Fibroblast of skin of right biceps (primary cell): Measurements from ENCODE around the gene LYRM9.
"Not testable (repeated sequence)": the region's sequence is repeated elsewhere in the genome, so short reads cannot be mapped to it uniquely, and the experiment has no call there.

Experiments
- DNase-seq: peaks from one replicate; pipeline ENCODE4 v3.0.0-alpha.2; 2013

LYRM9 gene

DNA sequence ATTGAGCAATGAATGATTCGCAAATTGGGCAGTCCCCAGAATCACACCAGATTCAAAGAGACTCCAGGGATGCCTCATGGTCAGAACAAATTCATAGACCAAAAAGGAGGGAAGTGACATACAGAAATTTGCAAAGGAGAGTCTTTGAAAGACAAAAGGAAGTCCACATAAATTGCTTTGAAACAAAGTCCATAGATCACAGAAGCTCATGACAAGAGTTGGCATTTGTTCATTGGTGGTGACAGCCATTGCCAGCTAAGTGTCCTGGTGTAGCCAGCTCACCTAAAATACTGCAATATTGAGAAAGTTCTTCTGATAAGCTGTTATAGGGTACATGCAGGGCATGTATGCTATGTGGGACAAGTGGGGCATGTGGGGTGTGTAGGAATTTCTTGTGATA lies 55.4 kb downstream of the LYRM9 start:
- DNase-seq = not testable (repeated sequence)

DNA sequence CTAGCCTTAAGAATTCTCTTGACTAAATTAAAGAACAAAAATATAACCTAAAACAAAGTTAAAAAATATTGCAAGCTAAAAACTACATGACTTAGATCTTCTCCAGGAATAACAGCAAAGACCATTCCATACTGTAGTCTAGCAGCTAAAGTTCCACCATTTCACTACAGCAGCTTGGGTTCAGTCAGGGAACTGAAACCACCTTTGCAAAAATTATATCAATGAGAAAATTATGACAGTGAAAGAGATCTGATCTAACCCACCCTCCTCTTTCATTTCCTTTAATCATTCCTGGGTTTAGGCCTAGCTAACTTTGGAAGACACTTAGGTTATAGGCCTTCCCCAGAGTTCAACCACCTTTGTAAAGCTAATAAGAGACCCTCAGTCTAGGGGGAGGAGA lies 56.5 kb downstream of the LYRM9 start:
- no peak for DNase-seq

DNA sequence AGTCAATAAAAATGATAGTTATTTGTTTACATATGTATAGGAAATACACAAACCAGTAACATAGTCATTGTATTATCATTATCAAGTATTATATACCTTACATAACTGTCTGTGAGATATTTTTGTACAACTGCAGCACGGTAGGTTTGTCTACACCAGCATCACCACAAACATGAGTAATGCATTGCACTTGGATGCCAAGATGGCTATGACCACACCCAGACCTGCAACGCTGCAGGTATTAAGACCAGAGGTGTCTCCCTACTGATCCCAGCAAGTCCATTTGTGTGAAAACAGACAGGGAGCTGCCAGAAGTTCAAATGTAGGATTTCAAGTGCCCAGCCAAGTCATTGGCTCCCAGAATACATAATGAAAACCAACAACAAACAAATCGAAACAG lies 58.6 kb downstream of the LYRM9 start:
- DNase-seq = no peak

- no peak for DNase-seq
Measured at GRCh38 chr17:27832831-27833230, 60.3 kb downstream of the LYRM9 start.

GRCh38 chr17:27829888-27830287 lies 63.3 kb downstream of the LYRM9 start:
- not testable (repeated sequence) for DNase-seq

DNA sequence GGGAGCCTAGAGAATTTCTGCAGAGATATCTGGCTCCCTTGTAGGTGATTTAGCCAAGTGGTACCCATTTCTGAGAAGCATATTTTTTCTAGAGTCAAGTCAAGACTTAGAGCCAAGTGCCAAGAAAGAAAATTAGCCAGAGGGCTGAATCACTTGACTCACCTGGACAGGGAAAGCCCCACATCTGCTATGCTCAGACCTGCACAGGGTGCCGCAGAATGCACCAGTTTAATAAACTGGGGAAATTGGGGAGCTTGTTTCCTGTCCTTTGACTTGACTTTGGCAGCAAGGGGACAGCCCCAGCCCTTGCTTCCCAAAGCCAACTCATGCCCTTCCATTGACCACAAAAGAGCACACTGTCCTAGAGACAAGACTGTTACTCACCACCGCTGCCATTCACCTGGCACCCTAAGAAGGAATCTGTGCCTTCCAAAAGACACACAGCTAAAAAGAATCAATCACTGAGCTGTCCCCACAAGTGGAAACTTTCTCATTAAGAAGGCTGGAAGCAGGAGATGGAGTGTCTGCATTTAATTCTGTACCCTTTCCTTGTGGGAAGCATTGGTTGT lies 63.9 kb downstream of the LYRM9 start:
- not testable (repeated sequence) for DNase-seq
